Urinary bladder (tissue), 4 donors: ENCODE results near the gene TNS3. TPM values are rescaled to one million over a fixed set of nuclear protein-coding genes. Genes with fewer than 3 reads are reported as not detected.
"Not testable (repeated sequence)": the region's sequence is repeated elsewhere in the genome, so short reads cannot be mapped to it uniquely, and the experiment has no call there.

Experiments
- DNase-seq: peaks from one replicate; pipeline ENCODE4 v3.0.0-alpha.2; 2015; ENCODE audit errors: extremely low spot score
- H3K27ac ChIP-seq: one replicate; pipeline ENCODE4 v1.5.1; 2013; ENCODE audit warnings: low read depth, mild to moderate bottlenecking, moderate library complexity
- H3K36me3 ChIP-seq: one replicate; pipeline ENCODE4 v1.6.1; 2013; ENCODE audit warnings: mild to moderate bottlenecking, moderate library complexity; ENCODE audit not compliant: insufficient read depth
- H3K4me1 ChIP-seq: one replicate; pipeline ENCODE4 v1.6.1; 2013; ENCODE audit warnings: mild to moderate bottlenecking, moderate library complexity; ENCODE audit not compliant: insufficient read depth
- H3K4me3 ChIP-seq: one replicate; pipeline ENCODE4 v1.5.1; 2013; ENCODE audit warnings: low read depth, low read length
- WGBS: extraction: QIAGEN DNeasy Blood & Tissue Kit; methylation state at CpG from one replicate; pipeline ENCODE4 v1.1.7; 2013; 5-methylcytosine and 5-hydroxymethylcytosine counted together
- polyA plus RNA-seq: library from polyadenylated mRNA; stranded (reverse); fragments of 200-250 nt; gene quantifications from one replicate; pipeline ENCODE4 v1.2.3, GENCODE V29; 2013
- total RNA-seq: library from RNA; depleted of rRNA; stranded (reverse); fragments of >200 nt; gene quantifications from one replicate; pipeline ENCODE4 v1.2.3, GENCODE V29; 2014
- donor health status: healthy with polysubstance abuse.
- donor health status: healthy.

Gene TNS3
- total and polyA plus RNA-seq, 2 donors, result 15.5 to 71.3 TPM

- Histone ChIP-seq H3K27ac (no peak overlapping the region), H3K36me3 (no peaks in the 10 kb centered on the region), H3K4me3 (no peak overlapping the region), H3K4me1 (no peaks in the 10 kb centered on the region)
- 58% methylated on average over 12 of the region's 12 CpGs for WGBS
- no peak for DNase-seq
Observed at GRCh38 chr7:47596502-47597202, 14.7 kb upstream of the TNS3 start.

GRCh38 chr7:47594406-47594805 lies 12.5 kb upstream of the TNS3 start:
- no peak for DNase-seq
- H3K36me3 ChIP-seq, result no peaks in the 10 kb centered on the region
- WGBS, result 70% methylated on average over 3 of the region's 3 CpGs
- no peaks in the 10 kb centered on the region for H3K4me1 ChIP-seq
- no peak overlapping the region for H3K27ac ChIP-seq
- H3K4me3 ChIP-seq, result no peak overlapping the region

DNA sequence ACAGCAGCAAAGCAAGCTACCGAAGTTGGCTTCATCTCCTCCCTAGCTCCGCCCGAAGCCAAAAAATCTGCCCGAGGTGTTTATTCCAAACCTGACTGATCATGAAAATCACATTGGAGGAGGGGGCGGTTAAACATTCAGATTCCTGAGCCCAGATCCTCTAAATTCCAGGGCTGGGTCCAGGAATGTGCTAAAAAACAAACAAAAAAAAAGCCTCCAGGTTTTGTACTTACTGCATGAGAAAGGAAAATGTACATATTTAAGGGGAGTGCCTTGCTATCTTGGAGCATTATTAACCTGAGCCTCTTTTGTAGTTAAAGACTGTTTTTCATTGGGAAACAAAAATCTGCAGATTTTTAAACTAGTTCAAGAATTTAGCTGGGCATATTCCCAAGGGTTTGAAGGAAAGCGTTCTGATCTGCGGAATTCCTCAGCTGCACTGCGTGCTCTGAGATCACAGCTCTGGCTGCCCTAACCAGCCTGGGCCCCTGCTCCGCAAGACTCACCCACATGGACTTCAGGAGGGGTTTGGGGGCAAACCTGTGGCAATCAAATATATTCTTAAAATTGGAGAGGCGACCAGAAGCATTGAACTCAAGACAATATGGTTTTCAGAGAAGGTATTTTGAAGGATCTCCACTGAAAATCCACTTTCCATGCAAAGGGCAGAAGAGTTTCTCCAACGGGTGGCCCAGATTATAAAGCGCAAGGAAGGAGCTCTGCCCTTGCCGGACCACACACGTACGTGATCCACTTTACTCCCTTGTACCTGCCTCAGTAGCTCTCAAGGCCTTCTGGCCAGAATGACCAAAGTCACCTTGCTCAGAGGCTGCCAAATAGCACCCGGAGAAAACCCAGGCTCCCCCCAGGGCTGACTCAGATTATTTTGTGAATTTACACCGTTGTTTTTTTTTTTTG lies 10.0 kb upstream of the TNS3 start:
- no peak for DNase-seq
- Histone ChIP-seq H3K4me3 (no peak overlapping the region), H3K4me1 (no peaks in the 10 kb centered on the region), H3K36me3 (no peaks in the 10 kb centered on the region), H3K27ac (no peak overlapping the region)
- WGBS, result 54% methylated on average over 17 of the region's 17 CpGs

DNA sequence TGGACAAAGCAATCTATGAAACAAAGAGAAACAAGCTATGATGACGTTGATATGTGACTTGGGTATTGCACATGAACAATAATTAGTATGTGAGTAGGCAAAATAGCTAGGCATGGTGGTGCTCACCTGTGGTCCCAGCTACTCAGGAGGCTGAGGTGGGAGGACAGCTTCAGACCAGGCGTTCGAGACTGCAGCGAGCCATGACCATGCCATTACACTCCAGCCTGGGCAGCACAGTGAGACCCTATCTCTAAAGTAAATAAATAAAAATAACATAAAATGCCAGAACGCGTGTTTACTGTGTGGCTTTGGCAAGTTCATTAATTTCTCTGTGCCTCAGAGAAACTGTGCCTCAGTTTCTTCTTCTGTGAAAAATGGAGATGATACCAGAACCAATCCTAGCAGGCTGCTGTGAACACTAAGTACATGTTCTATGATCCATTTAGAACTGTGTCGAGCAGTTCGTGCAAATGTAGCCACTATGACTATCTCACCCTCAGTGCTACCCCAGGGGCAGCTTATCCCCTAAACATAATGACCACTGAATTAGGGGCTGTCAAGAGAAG lies 9.3 kb upstream of the TNS3 start:
- Histone ChIP-seq H3K27ac (no peak overlapping the region), H3K4me3 (no peak overlapping the region), H3K4me1 (no peaks in the 10 kb centered on the region), H3K36me3 (no peaks in the 10 kb centered on the region)
- WGBS, result 88% methylated on average over 8 of the region's 8 CpGs
- DNase-seq, result no peak

DNA sequence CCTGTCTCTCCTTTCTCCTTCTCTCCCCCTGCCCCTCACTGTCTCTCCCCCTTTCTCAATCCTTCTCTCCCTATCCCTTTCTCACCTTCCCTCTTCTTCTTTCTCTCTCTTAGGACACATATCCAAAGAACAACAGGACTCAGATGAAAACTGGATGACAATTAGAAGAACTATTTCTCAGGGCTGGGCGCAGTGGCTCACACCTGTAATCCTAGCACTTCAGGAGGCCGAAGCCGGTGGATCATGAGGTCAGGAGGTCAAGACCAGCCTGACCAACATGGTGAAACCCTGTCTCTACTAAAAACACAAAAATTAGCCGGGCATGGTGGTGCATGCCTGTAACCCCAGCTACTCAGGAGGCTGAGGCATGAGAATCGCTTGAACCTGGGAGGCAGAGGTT lies 8.3 kb upstream of the TNS3 start:
- not testable (repeated sequence) for H3K36me3 ChIP-seq, H3K4me1 ChIP-seq, H3K27ac ChIP-seq, H3K4me3 ChIP-seq, DNase-seq
- 97% methylated on average over 5 of the region's 5 CpGs for WGBS

DNA sequence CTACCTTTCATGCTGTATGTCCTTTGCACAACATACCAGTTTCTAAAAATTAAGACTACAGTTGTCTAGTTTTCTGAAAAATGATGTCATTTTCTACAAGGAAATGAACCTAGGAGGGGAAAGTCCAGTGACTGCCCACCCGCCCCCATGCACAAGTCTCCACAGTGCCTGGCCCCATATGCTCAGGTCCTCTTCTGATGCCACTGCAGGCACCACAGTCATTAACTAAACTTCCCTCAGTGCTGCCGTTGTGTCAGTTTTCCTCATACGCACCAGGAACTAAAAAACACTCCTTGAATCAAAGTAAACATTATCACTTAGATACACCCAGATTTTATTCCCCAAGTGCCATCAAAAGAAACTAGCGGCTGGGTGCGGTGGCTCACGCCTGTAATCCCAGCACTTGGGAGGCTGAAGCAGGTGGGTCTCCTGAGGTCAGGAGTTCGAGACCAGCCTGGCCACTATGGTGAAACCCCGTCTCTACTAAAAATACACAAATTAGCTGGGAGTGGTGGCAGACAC lies 6.9 kb upstream of the TNS3 start:
- no peak for DNase-seq
- 81% methylated on average over 8 of the region's 8 CpGs for WGBS
- no peak overlapping the region for H3K4me3 ChIP-seq
- H3K27ac ChIP-seq, result no peak overlapping the region
- H3K36me3 ChIP-seq, result no peaks in the 10 kb centered on the region
- no peaks in the 10 kb centered on the region for H3K4me1 ChIP-seq

DNA sequence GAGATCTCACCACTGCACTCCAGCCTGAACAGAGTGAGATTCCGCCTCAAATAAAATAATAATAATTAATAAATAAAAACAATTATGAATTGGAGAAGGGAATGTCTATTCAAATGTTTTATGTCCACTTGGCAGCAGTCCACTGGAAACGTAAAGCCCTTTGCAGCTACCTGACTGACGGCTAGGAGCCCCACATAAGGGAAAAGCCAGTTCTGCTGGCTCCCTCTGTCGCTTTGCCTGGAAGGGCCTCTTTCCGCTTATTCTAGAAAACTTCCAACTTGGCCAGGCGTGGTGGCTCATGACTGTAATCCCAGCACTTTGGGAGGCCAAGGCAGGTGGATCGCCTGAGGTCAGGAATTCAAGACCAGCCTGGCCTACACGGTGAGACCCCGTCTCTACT lies 6.1 kb upstream of the TNS3 start:
- no peak overlapping the region for H3K27ac ChIP-seq
- no peaks in the 10 kb centered on the region for H3K36me3 ChIP-seq
- no peak overlapping the region for H3K4me3 ChIP-seq
- H3K4me1 ChIP-seq, result no peaks in the 10 kb centered on the region
- DNase-seq, result no peak
- 91% methylated on average over 9 of the region's 9 CpGs for whole genome bisulfite sequencing

- Histone ChIP-seq H3K4me3 (no peak overlapping the region), H3K4me1 (no peaks in the 10 kb centered on the region), H3K27ac (no peak overlapping the region), H3K36me3 (no peaks in the 10 kb centered on the region)
- WGBS, result 71% methylated on average over 7 of the region's 7 CpGs
- DNase-seq, result no peak
Observed at GRCh38 chr7:47587351-47587750, 5.4 kb upstream of the TNS3 start.

DNA sequence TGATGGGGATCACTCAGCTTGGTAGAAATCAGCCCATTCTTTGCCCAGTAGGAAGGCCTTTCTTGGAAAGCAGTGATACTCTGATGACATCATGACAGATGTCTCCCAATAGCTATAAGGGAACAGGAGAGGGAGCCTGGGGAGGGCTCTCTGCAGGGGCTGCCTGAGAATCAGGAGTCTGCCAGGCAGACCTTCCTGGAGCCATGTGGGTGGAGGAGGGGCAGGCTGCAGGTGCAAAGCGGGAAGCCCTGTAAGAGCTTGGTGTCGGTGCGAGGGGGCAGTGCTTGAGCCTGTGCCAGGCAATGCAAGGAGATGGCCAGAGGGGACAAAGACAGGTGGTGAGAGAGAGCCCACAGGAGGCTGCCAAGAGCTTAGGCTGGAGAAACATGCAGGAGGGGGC lies 5.0 kb upstream of the TNS3 start:
- WGBS, result 82% methylated on average over 3 of the region's 3 CpGs
- DNase-seq, result no peak
- H3K36me3 ChIP-seq, result no peaks in the 10 kb centered on the region
- no peak overlapping the region for H3K4me3 ChIP-seq
- peaks cover 2% of the 10 kb centered on the region for H3K4me1 ChIP-seq
- H3K27ac ChIP-seq, result no peak overlapping the region

DNA sequence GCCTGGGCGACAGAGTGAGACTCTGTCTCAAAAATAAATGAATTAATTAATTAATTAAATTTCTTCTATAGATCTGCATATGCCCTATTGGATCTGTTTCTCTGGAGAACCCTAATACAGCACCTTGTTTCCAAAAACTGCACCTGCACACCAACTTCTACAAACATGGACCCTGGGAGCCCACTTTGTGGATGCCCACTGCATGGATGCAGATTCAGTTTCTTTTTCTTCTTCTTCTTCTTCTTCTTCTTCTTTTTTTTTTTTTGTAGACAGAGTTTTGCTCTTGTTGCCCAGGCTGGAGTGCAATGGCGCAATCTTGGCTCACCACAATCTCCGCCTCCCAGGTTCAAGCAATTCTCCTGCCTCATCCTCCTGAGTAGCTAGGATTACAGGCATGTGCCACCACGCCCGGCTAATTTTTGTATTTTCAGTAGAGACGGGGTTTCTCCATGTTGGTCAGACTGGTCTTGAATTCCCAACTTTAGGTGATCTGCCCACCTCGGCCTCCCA lies 4.3 kb upstream of the TNS3 start:
- H3K4me3 ChIP-seq, H3K36me3 ChIP-seq, H3K27ac ChIP-seq, DNase-seq, H3K4me1 ChIP-seq: not testable (repeated sequence)
- 95% methylated on average over 7 of the region's 7 CpGs for WGBS

DNA sequence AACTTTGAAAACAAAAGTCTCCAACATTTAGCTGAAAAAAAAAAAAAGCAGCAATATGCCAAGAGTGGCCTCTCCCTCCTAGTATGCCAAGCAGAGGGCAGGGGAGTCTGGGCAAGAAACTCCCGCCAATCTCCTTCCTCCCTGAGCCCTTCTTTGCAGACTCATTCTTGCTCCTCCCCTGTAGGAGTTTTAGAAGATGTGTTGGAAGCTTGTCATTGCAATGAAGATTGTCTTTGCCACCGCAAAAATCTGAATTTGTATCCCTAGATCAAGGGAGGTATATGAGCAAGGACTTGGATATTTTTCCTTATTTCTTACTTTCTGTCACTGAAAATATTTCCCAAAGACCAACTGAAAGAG lies 2.6 kb upstream of the TNS3 start:
- DNase-seq, result no peak
- Histone ChIP-seq H3K4me1 (peaks cover 2% of the 10 kb centered on the region), H3K27ac (no peak overlapping the region), H3K4me3 (no peak overlapping the region), H3K36me3 (no peaks in the 10 kb centered on the region)
- 78% methylated on average over 2 of the region's 2 CpGs for WGBS

DNA sequence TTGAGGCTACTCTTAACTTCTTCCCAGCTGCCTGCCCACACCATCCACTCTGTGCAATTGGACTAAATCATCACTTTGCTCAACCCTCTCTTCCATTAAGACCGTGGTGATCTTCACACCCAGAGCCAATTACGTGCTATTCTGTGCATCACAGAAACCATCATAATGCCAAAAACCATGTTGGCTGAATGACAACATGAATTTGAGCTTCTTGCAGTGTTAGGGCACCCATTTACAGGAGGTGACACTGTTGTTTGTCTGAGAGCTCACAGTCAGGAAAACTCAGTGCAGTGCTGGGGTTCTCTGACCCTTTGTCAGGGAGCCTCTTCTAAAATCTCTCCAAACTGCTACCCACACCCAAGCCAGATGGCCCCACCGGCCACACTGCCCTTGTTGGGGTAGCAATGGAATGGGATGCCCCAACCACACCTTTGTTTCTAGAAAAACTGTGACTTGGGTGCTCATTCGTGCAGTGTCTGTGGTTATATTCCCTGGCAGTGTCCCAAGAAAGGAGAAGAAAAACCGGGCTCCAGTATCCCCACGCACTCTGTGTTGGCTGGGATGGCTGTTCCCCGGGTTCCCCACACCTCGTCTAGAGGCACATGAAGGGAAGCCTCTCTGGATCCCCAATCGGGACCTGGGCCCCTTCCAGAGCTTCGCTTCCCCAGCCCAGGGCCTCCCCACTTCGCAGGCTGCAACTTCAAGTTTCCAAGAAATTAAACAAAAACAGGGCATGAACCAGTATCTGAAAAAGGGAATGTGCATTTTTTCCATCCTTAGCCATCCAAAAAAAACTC lies 2.0 kb upstream of the TNS3 start:
- WGBS, result 68% methylated on average over 11 of the region's 11 CpGs

More for the DNA sequence above, 2.0 kb upstream of the TNS3 start:
- H3K36me3 ChIP-seq, result no peaks in the 10 kb centered on the region
- no peak overlapping the region for H3K27ac ChIP-seq
- no peak for DNase-seq
- H3K4me1 ChIP-seq, result peaks cover 2% of the 10 kb centered on the region
- no peak overlapping the region for H3K4me3 ChIP-seq
